ENCODE data around the gene ACP6. TPM values are rescaled to one million over a fixed set of nuclear protein-coding genes. Genes with fewer than 3 reads are reported as not detected.
A peak's percentile ranks its signal among the peaks of the same experiment; 100 is the strongest.

Gene ACP6
- total and polyA plus RNA-seq, 10 of the 15 experiments (the other 5 are each of a cell fraction or from before 2014, with no cell fraction given) = 3.1 to 19.7 (median 9.4) TPM

DNA sequence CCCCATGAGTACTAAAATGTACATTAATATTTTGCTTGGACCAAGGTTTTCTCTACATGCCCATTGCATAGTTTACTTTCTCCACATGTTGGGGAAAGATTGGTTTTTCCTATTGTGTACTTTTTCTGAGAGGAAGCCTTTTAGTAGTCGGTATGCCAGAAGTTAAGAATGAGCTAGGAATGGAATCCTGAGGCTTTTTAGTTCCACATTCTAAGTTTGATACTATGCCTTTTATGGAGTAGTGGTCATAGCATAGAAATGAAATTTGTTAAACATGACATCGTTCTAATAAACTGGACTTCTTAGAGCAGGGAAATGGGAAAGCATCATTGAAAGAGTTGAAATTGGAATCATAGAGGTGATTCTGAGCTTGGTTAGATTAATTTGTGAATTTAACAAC is 64.7 kb downstream of the ACP6 start:
- DNase-seq (ENCODE audit: low read depth, low spot score) = no peak
- no peak overlapping the region for H3K4me2 ChIP-seq (ENCODE audit: control insufficient read depth, insufficient read depth)
- ChIA-PET POLR2A (interaction anchor here (1.0 kb wide), 1 partner anchor 65 kb away, joined by 3 read pairs; the partner anchor contains the start of gene ACP6), SMC1A (ENCODE audit: uncharacterized antibody, unreplicated experiment) (interaction anchor here (1.1 kb wide), 2 partner anchors 22 to 278 kb away, joined by 3 to 7 read pairs; no protein-coding TSS in a partner anchor), RAD21 (ENCODE audit: unreplicated experiment) (no interaction called here), CTCF (interaction anchor here (1.3 to 3.2 kb wide), 4 partner anchors 21 to 36 kb away, joined by 3 to 10 read pairs (median 4); no protein-coding TSS in a partner anchor)
- no peaks in the 10 kb centered on the region for H3K36me3 ChIP-seq (ENCODE audit: control insufficient read depth in 2 of 2, insufficient read depth in 2 of 2, low read length in 1 of 2)
- TF ChIP-seq IKZF1 (conservative IDR thresholded peaks at IDR 0.05) (no peak), RFX5 (IDR thresholded peaks at IDR 0.05; ENCODE audit: low read depth, low read length) (no peak), SMC3 (IDR thresholded peaks at IDR 0.05; ENCODE audit: borderline replicate concordance, low read length) (no peak)
- no peak overlapping the region for H3K27ac ChIP-seq (ENCODE audit: control insufficient read depth, insufficient read depth)
- BruUV-seq (replicated peaks) = no TSS peak
- no peaks in the 10 kb centered on the region for H4K20me1 ChIP-seq (ENCODE audit: control insufficient read depth, insufficient read depth)
- no peak for ATAC-seq
- H3K27me3 ChIP-seq (replicated peaks in 1 of 2; ENCODE audit: control insufficient read depth in 2 of 2, insufficient read depth in 2 of 2, low read length in 1 of 2) = no peaks in the 10 kb centered on the region
- H3K9ac ChIP-seq (ENCODE audit: control insufficient read depth, insufficient read depth, low read length) = no peak overlapping the region
- in situ Hi-C loops (cut with MboI) (no loop called here), intact Hi-C loops (cut with micrococcal nuclease; ENCODE audit: unreplicated experiment) (no loop called here)
- no peak for FAIRE-seq
- H2AFZ ChIP-seq (ENCODE audit: control insufficient read depth, low read depth, low read length) = no peak overlapping the region
- H3K4me3 ChIP-seq = no peak overlapping the region
- H3K9me3 ChIP-seq (replicated peaks; ENCODE audit: control insufficient read depth, insufficient read depth, low read length) = no peaks in the 10 kb centered on the region
- 97% methylated on average over 2 of the region's 2 CpGs for WGBS (ENCODE audit: insufficient coverage, insufficient replicate concordance, low lambda C conversion rate, missing lambda C conversion rate)
- peaks cover 8% of the 10 kb centered on the region for H3K79me2 ChIP-seq (ENCODE audit: control insufficient read depth, insufficient read depth, low read length)
- H3K4me1 ChIP-seq (ENCODE audit: control insufficient read depth, insufficient read depth, low read length) = peaks cover 16% of the 10 kb centered on the region

DNA sequence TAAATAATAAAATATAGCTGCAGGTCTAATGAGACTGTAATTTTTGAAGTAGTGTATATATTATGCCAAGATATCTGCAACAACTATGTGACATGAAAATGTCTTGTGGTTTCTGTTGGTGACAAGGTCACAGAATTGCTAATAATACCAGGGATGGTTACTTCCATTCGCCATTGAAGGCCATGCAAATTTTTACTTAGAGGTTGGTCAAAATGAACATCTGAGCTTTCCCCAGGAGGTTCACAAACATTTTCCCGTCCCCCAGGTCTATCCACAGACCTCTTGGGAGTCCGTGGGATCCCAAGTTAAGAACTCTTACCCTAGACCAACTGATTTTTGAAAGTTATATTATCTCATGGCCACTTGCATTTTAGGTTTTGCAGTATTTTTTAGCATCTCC is 66.3 kb downstream of the ACP6 start:
- H3K4me2 ChIP-seq (ENCODE audit: control insufficient read depth, insufficient read depth) = peak overlapping the region; percentile 0; the same call in 1 of the 2 replicates
- TF ChIP-seq YY1 (IDR thresholded peaks at IDR 0.05; ENCODE audit: low read depth, low read length) = peak; percentile 56; the same call in 1 of the 2 replicates
- TF ChIP-seq POU2F2 (IDR thresholded peaks at IDR 0.05; ENCODE audit: borderline replicate concordance, low read depth, low read length) = peak; percentile 53; the same call in 1 of the 3 replicates
- TF ChIP-seq MEF2B (IDR thresholded peaks at IDR 0.05; ENCODE audit: partially characterized antibody, poor library complexity, severe bottlenecking) = peak; percentile 62
- TF ChIP-seq RUNX3 (IDR thresholded peaks at IDR 0.05; ENCODE audit: low read length) = peak; percentile 63
- TF ChIP-seq, protein P1, sequence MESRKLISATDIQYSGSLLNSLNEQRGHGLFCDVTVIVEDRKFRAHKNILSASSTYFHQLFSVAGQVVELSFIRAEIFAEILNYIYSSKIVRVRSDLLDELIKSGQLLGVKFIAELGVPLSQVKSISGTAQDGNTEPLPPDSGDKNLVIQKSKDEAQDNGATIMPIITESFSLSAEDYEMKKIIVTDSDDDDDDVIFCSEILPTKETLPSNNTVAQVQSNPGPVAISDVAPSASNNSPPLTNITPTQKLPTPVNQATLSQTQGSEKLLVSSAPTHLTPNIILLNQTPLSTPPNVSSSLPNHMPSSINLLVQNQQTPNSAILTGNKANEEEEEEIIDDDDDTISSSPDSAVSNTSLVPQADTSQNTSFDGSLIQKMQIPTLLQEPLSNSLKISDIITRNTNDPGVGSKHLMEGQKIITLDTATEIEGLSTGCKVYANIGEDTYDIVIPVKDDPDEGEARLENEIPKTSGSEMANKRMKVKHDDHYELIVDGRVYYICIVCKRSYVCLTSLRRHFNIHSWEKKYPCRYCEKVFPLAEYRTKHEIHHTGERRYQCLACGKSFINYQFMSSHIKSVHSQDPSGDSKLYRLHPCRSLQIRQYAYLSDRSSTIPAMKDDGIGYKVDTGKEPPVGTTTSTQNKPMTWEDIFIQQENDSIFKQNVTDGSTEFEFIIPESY (IDR thresholded peaks at IDR 0.05) = no peak
- TF ChIP-seq FOS (IDR thresholded peaks at IDR 0.05; ENCODE audit: borderline replicate concordance, extremely low read depth, insufficient read length) = no peak
- H4K20me1 ChIP-seq (ENCODE audit: control insufficient read depth, insufficient read depth) = no peaks in the 10 kb centered on the region
- ChIA-PET CTCF (no interaction called here), POLR2A (no interaction called here), RAD21 (ENCODE audit: unreplicated experiment) (no interaction called here), SMC1A (ENCODE audit: uncharacterized antibody, unreplicated experiment) (interaction anchor here (1.8 kb wide), 1 partner anchor 23 kb away, joined by 8 read pairs; no protein-coding TSS in a partner anchor)
- H3K9ac ChIP-seq (ENCODE audit: control insufficient read depth, insufficient read depth, low read length) = no peak overlapping the region
- intact Hi-C loops (cut with micrococcal nuclease; ENCODE audit: unreplicated experiment) = no loop called here
- no peak overlapping the region for H3K27ac ChIP-seq (ENCODE audit: control insufficient read depth, insufficient read depth)
- no peak for DNase-seq (ENCODE audit: low read depth, low spot score)
- in situ Hi-C loops (cut with MboI) = no loop called here
- H3K79me2 ChIP-seq (ENCODE audit: control insufficient read depth, insufficient read depth, low read length) = peaks cover 10% of the 10 kb centered on the region
- FAIRE-seq = no peak
- H3K9me3 ChIP-seq (replicated peaks; ENCODE audit: control insufficient read depth, insufficient read depth, low read length) = no peaks in the 10 kb centered on the region
- H3K27me3 ChIP-seq (replicated peaks in 1 of 2; ENCODE audit: control insufficient read depth in 2 of 2, insufficient read depth in 2 of 2, low read length in 1 of 2) = no peaks in the 10 kb centered on the region
- BruUV-seq (replicated peaks) = no TSS peak
- no peak for ATAC-seq
- peak overlapping the region; percentile 47; the same call in 1 of the 2 replicates for H3K4me3 ChIP-seq
- no peak overlapping the region for H2AFZ ChIP-seq (ENCODE audit: control insufficient read depth, low read depth, low read length)
- WGBS (ENCODE audit: insufficient coverage, insufficient replicate concordance, low lambda C conversion rate, missing lambda C conversion rate) = 2% methylated on average over 3 of the region's 3 CpGs
- peaks cover 12% of the 10 kb centered on the region for H3K4me1 ChIP-seq (ENCODE audit: control insufficient read depth, insufficient read depth, low read length)
- H3K36me3 ChIP-seq (ENCODE audit: control insufficient read depth in 2 of 2, insufficient read depth in 2 of 2, low read length in 1 of 2) = no peaks in the 10 kb centered on the region
